ENCODE results near the gene TRPV6. TPM values are rescaled to one million over a fixed set of nuclear protein-coding genes. Genes with fewer than 3 reads are reported as not detected.

The TRPV6 gene
- total and polyA plus RNA-seq, 8 donors = 1.1 to 8.5 (median 6.5) TPM

DNA sequence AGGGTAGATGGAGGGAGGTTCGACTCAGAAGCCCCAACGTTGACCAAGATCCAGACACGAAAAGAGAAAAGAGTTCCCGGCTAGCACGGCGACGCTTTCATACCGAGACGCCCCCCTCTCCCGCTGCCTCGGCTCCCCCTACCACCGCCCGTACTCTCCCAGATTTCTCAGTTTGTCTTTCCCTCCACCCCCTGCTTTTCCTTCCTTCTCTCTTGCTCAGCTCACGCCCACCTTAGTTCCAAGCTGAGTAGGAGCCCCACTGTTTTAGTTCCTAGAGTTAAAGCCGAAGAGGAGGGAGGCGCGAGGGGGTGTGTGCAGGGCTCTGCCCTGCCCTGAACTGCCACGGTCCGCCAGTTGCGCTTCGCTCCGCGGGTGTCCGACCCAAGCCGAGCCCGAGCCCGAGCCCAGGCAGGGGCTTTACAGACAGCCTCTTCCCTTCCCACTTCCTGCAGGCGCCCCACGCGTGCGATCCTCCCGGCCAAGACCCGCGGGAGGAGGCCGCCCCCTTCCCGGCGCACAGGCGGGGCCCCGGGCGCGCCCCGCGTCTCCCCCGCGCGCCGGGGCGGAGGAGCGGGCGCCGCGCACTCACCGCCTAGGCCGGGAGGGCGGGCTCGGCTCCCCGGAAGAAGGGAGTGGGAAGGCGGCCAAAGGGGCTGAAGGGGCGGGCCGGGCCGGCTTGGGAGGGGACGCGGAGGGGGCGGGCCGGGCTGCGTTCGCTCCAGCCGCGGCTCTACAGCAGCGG lies 31.0 kb downstream of the TRPV6 start, which contains the start of gene EPHB6:
TSS of gene EPHB6 (plus strand) at position 705 of the 742 bp plus-strand sequence. CDS start 8,152 bp downstream, outside the sequence.
- H3K27me3 ChIP-seq = peaks cover 0 to 12% of the 10 kb centered on the region in 2 donors
- ATAC-seq (peak; percentile 84), DNase-seq (peak; percentile 84 to 94 (median 86))
- H3K27ac ChIP-seq = peak within 1 kb of the TSS; percentile 53 to 77
- intact Hi-C loops (cut with DNase I) = loop anchor here in 1 of 2 donors (10.0 kb wide), 1 partner anchor 360 kb away; no protein-coding TSS in a partner anchor
- peak within 1 kb of the TSS; percentile 67 to 68 for H3K4me3 ChIP-seq
- peaks cover 0 to 24% of the 10 kb centered on the region in 2 donors for H3K4me1 ChIP-seq
- TF ChIP-seq, protein P1, sequence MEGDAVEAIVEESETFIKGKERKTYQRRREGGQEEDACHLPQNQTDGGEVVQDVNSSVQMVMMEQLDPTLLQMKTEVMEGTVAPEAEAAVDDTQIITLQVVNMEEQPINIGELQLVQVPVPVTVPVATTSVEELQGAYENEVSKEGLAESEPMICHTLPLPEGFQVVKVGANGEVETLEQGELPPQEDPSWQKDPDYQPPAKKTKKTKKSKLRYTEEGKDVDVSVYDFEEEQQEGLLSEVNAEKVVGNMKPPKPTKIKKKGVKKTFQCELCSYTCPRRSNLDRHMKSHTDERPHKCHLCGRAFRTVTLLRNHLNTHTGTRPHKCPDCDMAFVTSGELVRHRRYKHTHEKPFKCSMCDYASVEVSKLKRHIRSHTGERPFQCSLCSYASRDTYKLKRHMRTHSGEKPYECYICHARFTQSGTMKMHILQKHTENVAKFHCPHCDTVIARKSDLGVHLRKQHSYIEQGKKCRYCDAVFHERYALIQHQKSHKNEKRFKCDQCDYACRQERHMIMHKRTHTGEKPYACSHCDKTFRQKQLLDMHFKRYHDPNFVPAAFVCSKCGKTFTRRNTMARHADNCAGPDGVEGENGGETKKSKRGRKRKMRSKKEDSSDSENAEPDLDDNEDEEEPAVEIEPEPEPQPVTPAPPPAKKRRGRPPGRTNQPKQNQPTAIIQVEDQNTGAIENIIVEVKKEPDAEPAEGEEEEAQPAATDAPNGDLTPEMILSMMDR (IDR thresholded peaks at IDR 0.05) = no peak
- H3K36me3 ChIP-seq = no peaks in the 10 kb centered on the region
- no peaks in the 10 kb centered on the region for H3K9me3 ChIP-seq

- peak overlapping the region; percentile 53 to 77 for H3K27ac ChIP-seq
- intact Hi-C loops (cut with DNase I) = loop anchor here in 1 of 2 donors (10.0 kb wide), 1 partner anchor 361 kb away; no protein-coding TSS in a partner anchor
- peaks cover 0 to 12% of the 10 kb centered on the region in 2 donors for H3K27me3 ChIP-seq
- no peaks in the 10 kb centered on the region for H3K36me3 ChIP-seq
- H3K4me3 ChIP-seq = peak overlapping the region; percentile 67 to 68
- peak; percentile 85 for ATAC-seq
- H3K4me1 ChIP-seq = peaks cover 0 to 24% of the 10 kb centered on the region in 2 donors
- DNase-seq = peak; percentile 68 to 94 (median 80)
- H3K9me3 ChIP-seq = no peaks in the 10 kb centered on the region
- TF ChIP-seq, protein P1 (IDR thresholded peaks at IDR 0.05) = peak; percentile 68 to 70
Measured at GRCh38 chr7:142853739-142854371, 31.7 kb downstream of the TRPV6 start.

DNA sequence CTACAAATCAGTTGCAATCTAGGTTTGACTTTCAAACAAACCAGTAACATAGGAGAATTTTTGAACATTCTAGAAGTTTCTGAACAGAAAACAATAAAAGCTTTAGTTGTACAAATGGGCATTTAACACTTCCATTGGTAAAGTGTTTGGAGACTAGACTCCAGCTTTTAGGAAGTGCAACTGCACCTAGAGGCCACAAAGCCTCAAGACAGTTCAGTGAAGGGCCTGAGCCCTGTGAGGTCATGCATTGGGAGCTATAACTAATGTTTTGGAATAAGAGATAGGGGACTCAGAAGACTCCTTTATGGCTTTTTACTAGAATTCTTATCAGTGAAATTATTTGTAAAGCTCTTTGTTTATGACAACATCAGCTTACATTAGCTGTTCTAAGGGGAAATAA lies 33.6 kb downstream of the TRPV6 start:
- intact Hi-C loops (cut with DNase I) = loop anchor here in 1 of 2 donors (10.0 kb wide), 1 partner anchor 363 kb away; no protein-coding TSS in a partner anchor
- TF ChIP-seq, protein P1 (IDR thresholded peaks at IDR 0.05) = no peak
- Histone ChIP-seq H3K4me1 (peaks cover 0 to 24% of the 10 kb centered on the region in 2 donors), H3K27me3 (peaks cover 0 to 12% of the 10 kb centered on the region in 2 donors), H3K36me3 (no peaks in the 10 kb centered on the region), H3K4me3 (no peak overlapping the region), H3K9me3 (no peaks in the 10 kb centered on the region), H3K27ac (no peak overlapping the region)
- no peak for DNase-seq
- no peak for ATAC-seq

- Histone ChIP-seq H3K4me3 (no peak overlapping the region), H3K9me3 (no peaks in the 10 kb centered on the region), H3K27ac (no peak overlapping the region), H3K27me3 (peaks cover 0 to 12% of the 10 kb centered on the region in 2 donors), H3K36me3 (no peaks in the 10 kb centered on the region), H3K4me1 (peaks cover 0 to 24% of the 10 kb centered on the region in 2 donors)
- no peak for ATAC-seq
- intact Hi-C loops (cut with DNase I) = loop anchor here in 1 of 2 donors (10.0 kb wide), 1 partner anchor 364 kb away; no protein-coding TSS in a partner anchor
- no peak for DNase-seq
- TF ChIP-seq, protein P1 (IDR thresholded peaks at IDR 0.05) = no peak
Measured at GRCh38 chr7:142851269-142851668, 34.3 kb downstream of the TRPV6 start.

DNA sequence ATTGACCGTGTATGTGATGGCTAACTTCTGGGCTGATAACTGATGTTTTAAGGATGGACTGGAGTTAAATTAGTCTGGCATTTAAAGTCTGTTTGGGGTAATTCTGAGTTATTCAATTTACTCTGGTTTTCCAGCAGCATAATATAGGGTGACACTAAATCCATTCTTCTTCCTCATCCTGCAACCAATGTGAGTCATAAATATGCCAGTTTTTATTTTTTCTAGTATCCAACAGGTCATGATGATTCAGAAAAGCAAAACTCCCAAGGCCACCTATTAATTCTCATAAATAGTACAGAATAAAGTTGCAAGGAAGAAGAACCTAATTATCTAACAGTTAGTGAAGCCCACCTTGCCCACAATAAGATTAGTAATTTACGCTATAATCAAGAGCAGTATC lies 38.2 kb downstream of the TRPV6 start:
- no peak overlapping the region for H3K4me3 ChIP-seq
- no peaks in the 10 kb centered on the region for H3K9me3 ChIP-seq
- no peak for DNase-seq
- ATAC-seq = no peak
- no peaks in the 10 kb centered on the region for H3K36me3 ChIP-seq
- H3K27me3 ChIP-seq = no peaks in the 10 kb centered on the region
- TF ChIP-seq, protein P1 (IDR thresholded peaks at IDR 0.05) = no peak
- intact Hi-C loops (cut with DNase I) = no loop called here
- no peak overlapping the region for H3K27ac ChIP-seq
- H3K4me1 ChIP-seq = no peaks in the 10 kb centered on the region

All from left lung (tissue), 10 donors.